WI38 (cell line): Measurements from ENCODE around the gene FIG4.

ENCODE experiments used
- H3K4me3 ChIP-seq: 2 replicates; pipeline ENCODE4 v1.5.1; 2011; ENCODE audit warnings: low read depth, mild to moderate bottlenecking, control low read depth, low read length
- CTCF ChIP-seq: IDR thresholded peaks from 2 replicates; pipeline ENCODE4 v1.5.1; 2012; ENCODE audit warnings: low read depth, mild to moderate bottlenecking, control low read depth, low read length

The FIG4 gene

GRCh38 chr6:109783250-109783986 is 92.3 kb downstream of the FIG4 start:
- TF ChIP-seq CTCF: no peak
- no peak overlapping the region for H3K4me3 ChIP-seq

GRCh38 chr6:109787312-109787711 is 96.2 kb downstream of the FIG4 start:
- no peak overlapping the region for H3K4me3 ChIP-seq
- TF ChIP-seq CTCF: no peak

GRCh38 chr6:109788687-109789086 is 97.6 kb downstream of the FIG4 start:
- TF ChIP-seq CTCF: no peak
- no peak overlapping the region for H3K4me3 ChIP-seq

- H3K4me3 ChIP-seq: no peak overlapping the region
- no peak for TF ChIP-seq CTCF
Observed at GRCh38 chr6:109790131-109790530, 99.0 kb downstream of the FIG4 start.

- H3K4me3 ChIP-seq: no peak overlapping the region
- no peak for TF ChIP-seq CTCF
Observed at GRCh38 chr6:109791301-109791700, 100.2 kb downstream of the FIG4 start.

- H3K4me3 ChIP-seq: no peak overlapping the region
- TF ChIP-seq CTCF: no peak
Observed at GRCh38 chr6:109793021-109793420, 101.9 kb downstream of the FIG4 start.

- H3K4me3 ChIP-seq: no peak overlapping the region
- no peak for TF ChIP-seq CTCF
Observed at GRCh38 chr6:109793792-109794191, 102.7 kb downstream of the FIG4 start.
